GM13976 (cell line): Measurements from ENCODE around the gene CNIH4.
"Not testable (repeated sequence)": the region's sequence is repeated elsewhere in the genome, so short reads cannot be mapped to it uniquely, and the experiment has no call there.

Source experiments
- DNase-seq: peaks from one replicate; pipeline ENCODE4 v3.0.0; 2012; ENCODE audit warnings: low spot score
- CTCF ChIP-seq: IDR thresholded peaks from 2 replicates; pipeline ENCODE4 v1.5.1; 2012; ENCODE audit warnings: borderline replicate concordance, mild to moderate bottlenecking; ENCODE audit not compliant: insufficient read depth; ENCODE audit errors: extremely low read depth, missing control alignments, control extremely low read depth
- in situ Hi-C: fragments of 300-500 bp; cut with MboI; formaldehyde crosslinking; loops from one replicate; pipeline ENCODE4 v1.12.0; 2022; ENCODE audit warnings: low sequenced_read_pairs, mixed read lengths, inconsistent platforms; ENCODE audit not compliant: unreplicated experiment

The CNIH4 gene

GRCh38 chr1:224411766-224412165, 55.1 kb downstream of the CNIH4 start:
- in situ Hi-C loops = no loop called here
- no peak for TF ChIP-seq CTCF
- DNase-seq = no peak

- DNase-seq = no peak
- in situ Hi-C loops = no loop called here
- no peak for TF ChIP-seq CTCF
These were observed 63.4 kb downstream of the CNIH4 start for GRCh38 chr1:224420106-224420505.

DNA sequence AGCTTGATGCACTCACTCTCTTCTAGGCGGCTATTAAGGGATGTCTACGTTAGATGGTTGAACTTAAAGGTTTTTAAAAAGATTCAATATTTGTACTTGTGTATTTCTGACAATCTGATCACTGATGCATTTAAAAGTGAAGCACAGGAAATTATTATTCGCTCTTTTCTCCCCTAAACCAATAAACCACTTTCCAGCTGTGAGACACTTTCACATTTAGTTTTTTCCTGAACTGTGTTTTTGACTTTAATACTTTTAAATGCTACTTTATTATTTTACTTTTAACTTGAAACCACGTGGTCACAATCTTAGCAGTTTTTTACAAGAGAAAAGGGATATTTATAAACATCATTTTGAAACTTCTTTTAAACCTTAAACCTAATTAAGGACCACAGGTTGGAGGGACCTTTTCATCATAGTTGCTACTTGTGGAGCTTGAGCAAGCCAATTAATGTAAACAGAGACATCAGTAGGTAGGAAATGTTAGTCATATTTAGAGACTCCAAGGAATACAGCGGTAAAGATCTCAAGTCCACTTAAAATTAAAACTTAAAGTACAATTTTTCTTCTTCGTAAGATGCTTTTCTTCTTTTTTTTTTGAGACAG, 68.7 kb downstream of the CNIH4 start:
- in situ Hi-C loops = no loop called here
- DNase-seq = no peak
- TF ChIP-seq CTCF = no peak

DNA sequence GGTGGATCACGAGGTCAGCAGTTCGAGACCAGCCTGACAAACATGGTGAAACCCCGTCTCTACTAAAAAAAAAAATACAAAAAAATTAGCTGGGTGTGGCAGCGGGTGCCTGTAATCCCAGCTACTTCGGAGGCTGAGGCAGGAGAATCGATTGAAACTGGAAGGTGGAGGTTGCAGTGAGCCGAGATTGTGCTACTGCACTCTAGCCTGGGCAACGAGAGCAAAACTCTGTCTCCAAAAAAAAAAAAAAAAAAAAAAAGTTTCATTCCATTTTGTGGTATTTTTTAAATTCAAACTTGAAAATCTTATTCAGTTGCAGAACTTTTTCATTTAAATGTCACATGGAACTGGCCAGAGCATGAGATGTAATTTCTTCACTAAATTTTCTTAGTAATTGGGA, 70.2 kb downstream of the CNIH4 start:
- DNase-seq, in situ Hi-C loops: not testable (repeated sequence)

GRCh38 chr1:224427346-224427745, 70.7 kb downstream of the CNIH4 start:
- TF ChIP-seq CTCF = no peak
- in situ Hi-C loops = no loop called here
- DNase-seq = no peak

DNA sequence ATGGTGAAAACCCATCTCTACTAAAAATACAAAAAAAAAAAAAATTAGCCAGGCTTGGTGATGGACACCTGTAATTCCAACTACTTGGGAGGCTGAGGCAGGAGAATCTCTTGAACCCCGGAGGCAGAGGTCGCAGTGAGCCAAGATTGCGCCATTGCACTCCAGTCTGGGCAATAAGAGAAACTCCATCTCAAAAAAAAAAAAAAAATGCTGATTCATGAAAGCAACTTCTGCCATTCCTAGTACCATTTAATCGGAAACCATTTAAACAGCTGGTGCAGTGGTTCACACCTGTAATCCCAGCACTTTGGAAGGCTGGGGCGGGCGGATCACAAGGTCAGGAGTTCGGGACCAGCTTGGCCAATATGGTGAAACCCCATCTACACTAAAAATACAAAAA, 72.0 kb downstream of the CNIH4 start:
- DNase-seq, in situ Hi-C loops: not testable (repeated sequence)
